ENCODE data around the gene SETX.

Gene SETX

DNA sequence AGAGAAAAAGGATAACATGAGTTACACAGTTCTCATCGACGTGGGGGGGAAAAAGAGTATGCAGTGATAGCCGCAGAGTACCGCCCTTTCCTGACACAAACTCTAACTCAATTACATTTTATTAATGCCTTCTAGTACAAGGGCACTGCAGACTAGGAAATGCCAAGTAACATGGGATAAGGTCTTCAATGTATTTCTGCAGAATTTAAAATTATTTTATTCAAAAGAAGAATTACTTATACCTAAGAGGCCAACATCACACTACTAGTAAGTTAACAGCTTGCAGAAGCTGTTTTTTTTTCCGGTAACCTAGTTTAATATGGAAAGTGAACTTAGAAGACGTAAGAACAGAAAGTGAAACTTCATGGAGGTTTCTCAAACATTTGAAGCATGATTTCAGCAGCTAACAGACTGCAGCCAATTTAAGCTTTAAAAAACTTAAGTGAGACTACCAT, 3.9 kb downstream of the SETX start:
- no peak for DNase-seq

DNA sequence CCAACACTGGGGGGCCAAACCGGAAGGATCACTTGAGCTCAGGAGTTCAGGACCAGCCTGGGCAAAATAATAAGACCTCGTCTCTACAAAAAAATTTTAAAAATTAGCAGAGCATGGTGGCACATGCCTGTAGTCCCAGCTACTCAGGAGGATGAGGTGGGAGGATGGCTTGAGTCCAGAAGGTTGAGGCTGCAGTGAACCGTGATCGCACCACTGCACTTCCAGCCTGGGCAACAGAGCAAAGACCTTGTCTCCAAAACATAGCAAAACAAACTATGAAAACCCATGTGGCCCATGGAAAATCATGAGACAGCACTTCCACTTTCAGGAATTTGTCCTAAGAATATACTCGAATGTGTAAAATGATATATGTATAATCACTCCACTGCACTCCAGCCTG, 6.1 kb downstream of the SETX start:
- DNase-seq: no peak

DNA sequence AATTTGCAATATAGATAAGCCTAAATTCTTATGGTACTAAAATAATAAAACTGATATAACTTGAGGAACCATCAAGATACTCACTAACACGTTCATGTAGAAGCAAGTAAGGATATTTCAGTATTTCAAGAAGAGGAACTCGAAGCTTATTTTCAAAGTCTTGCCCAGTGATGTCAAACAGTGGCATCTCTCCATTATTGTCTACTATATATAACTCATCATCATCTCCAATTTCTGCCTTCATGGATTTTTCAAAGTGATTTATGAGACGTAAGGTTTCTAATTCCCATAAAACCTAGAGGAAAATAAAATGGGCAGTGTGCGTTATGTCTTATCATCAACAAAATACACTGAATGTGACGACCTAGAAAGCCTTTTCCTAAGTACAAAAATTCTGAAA, 8.6 kb downstream of the SETX start:
- DNase-seq: no peak

DNA sequence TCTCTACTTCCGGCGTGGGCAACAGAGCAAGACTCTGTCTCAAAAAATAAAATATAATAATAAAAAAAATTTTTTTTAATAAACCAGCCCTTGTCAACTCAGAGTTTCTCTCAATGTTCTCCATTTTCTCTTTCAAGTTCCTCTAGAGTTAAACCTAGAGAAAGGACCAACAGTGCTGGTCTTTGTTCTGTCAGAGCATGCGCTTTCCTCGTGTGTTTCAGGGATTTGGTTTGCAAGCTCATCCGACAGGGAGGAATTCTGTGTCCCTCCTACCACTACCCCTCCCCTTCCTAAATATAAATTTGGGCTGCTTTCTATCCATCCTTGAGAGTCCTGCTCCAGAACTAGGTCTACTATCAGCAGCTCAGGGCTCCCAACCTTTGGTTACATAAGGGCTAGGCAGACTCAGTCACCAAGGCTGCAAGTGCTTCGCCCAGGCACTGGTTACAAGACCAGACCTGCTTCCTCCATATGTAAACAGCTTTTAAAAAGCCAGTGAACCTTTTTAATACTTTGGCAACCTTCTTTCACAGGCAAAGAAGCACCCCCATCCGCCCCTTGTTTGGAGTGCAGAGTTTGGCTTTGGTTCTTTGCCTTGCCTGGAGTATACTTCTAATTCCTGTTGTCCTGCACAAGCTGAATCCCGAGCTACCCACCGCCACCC, 13.5 kb downstream of the SETX start:
- DNase-seq: no peak

DNA sequence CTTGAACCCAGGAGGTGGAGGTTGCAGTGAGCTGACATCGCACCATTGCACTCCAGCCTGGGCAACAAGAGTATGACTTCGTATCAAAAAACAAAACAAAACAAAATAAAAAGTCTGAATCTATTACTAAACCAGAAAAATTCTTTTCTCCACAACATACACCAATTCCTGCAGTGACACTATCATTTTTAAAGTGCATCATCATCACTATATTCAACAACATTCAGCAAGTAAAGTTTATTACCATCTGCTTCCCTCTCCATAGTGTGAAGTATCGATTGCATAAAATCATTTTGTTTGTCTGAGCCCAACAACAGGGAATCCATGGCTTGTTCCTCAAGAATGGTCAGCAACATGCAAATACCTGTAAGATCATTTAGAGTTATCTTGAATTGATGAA, 20.4 kb downstream of the SETX start:
- DNase-seq: no peak

DNA sequence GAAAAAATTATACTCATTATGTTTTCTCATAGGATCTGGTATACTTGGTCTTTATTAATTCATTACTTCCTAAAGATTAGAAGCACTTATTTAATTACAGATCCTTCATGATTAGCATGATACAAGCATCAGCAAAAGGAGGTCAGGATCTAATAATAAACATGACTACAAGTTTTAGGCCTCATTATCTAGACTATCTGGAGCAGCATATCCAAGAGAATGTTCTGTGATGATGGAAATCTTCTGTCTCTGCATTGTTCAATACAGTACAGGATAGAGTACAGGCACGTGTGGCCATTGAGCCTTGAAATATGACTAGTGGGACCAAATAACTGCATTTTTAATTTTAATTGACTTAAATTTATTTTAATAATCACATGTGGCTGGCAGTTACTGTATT, 21.2 kb downstream of the SETX start:
- no peak for DNase-seq

DNA sequence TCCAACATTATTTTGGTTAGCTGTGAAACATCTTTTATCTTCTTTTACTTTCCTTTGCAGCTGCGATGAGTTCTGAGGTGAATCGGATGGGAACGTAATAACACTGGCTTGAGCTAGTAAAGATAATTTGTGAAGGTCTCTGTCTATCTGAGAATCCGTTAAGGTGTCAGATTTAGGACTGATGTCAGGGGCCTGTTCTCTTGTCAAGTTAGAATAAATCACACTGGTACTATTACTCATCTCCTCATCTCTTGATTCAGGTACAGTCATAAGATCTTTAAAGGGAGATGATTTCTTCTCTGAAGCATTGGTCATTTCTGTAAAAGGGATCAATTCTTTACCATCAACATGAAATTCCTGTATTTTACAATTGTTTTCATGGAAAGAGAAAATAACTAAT, 26.2 kb downstream of the SETX start:
- DNase-seq: no peak

DNA sequence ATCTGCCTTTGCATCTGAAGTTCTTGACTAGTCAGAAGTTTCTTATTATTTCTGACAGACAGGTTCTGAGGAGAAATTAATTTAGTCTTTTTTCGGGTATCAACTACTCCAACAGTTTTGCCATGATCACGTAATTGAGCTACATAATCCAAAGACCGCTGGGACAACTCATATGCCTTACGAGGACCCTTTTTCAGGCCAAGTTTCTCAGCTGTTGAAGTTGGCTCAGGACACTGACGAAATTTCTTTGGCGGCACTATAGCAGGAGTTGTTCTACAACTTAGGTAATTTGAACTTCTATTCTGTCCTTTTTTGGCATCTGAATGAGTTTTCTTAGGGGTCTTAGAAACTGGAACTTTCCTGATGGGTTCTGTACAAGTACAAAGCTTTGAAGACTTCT, 27.2 kb downstream of the SETX start:
- DNase-seq: no peak

DNA sequence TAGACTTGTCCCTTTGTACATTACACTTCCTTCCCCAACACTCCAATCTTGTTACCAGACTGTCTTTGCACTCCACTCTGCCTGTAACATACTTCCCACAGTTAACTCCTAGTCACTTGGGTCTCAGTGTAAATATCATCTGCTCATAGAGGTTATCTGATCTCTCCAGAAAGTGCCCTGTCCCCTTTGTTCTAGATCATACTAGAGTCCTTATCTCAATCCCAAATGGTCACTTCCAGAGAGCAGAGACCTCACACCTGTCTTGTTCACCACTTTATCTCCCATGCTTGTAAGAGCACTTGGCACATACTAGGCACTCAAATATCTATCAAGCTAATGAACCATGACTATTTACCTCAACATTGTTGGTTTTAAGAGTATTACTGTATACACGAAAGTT, 30.4 kb downstream of the SETX start:
- peak; percentile 45 for DNase-seq

DNA sequence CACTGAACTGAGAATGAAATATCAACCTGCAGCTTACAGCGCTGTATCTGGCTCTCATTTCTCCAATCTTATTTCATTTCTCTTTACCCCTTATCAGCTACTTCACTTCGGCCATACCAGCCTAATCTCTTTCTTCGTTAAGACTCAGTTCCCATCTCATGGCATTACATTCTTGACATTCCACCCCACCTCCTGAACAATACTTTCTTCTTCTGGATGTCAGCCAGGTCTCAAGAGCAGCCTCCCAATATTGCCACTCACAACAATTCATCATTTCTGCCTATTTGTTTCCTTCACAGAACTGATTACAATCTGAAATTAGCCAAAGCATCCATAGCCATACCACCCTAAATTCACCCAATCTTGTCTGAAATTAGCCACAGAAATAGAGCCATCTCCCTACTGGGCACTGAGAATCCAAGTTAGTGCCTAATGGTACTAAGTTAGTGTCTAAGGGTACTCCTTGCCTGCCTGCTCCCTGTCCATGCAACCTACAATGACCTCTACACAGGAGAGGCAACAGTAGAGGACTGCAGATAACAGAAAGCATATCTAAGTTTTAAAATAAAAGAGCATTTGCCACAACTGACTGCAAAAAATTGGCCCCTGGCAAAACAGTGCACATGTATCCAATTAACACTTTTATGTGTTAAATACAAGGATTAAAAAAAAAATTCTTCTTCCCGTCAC, 35.2 kb downstream of the SETX start:
- DNase-seq: no peak

DNA sequence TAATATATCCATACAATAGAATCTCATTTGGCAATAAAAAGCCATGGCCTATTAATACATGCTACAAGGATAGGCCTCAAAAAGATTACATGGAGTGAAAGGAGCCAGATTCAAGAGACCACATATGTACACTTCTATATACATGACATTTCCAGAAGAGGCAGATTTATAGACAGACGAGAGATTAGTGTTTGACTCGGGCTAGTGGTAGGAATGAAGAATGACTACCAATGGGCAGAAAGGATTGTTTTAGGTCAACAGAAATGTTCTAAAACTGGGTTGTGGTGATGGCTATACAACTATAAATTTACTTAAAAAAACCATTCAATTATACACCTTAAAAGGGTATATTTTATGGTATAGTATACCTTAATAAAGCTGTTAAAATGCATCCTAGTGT, 41.9 kb downstream of the SETX start:
- no peak for DNase-seq

DNA sequence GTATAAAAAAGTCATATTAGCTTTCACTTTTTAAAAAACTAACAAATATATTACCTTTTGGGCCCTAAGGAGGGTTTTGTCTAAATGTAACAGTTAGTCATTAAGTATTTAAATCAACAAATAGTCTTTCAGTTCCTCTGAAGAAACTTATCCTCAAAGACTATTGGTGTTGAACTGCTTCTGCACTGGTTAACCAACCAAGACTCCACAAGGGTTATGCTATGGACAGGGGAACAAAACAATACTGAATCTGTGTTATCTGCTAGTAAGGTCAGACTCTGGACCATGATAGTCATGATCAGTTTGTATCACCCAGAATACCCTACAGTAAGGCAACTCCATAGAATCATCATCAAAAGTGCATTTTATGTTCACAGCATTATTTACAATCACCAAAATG, 42.4 kb downstream of the SETX start:
- no peak for DNase-seq

DNA sequence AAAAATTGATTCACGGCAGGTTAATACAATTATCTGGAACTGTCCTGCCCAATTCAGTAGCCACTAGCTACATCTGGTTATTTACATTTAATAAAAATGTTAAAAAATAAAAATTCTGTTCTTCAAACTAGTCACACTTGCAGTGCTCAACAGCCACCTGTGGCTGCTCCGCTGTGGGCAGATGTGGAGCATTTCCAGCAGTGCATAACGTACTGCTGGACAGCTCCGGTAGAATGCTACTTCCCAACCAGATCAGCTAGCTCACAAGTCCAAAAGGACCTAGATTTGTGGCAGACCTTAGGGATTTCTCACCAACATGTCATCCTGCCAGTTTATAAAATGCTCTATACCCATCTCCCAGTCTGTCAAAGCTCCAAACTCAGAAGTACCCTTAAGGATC, 42.8 kb downstream of the SETX start:
- no peak for DNase-seq

DNA sequence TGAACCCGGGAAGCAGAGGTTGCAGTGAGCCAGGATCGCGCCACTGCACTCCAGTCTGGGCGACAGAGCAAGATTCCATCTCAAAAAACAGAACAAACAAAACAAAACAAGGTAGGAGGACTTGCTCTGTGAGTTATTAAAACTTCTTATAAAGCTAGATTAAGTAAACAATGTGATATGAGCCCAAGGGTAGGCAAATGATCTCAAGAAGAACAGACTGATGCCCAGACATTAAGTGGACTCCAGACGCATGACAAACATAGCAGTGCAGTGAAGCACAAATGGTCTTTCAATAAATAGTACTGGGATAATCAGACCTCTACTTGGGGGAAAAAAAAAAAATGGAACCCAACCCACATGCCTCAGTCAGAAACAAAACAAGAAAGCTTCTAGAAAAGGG, 45.7 kb downstream of the SETX start:
- no peak for DNase-seq

DNA sequence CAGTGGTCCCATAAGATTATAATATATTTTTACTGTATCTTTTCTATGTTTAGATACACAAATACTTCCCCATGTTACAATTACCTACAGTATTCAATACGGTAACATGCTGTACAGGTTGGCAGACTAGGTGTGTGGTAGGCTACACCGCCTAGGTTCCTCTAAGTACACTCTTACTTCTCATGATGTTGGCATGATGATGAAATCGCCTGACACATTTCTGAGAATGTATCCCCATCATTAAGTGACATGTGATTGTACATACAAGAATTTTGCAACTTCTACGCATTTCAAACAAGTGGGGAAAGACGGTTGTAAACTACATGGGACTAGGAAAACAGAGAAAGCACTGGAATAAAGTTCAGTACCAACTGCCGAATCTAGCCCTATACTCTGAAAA, 53.3 kb downstream of the SETX start:
- DNase-seq: no peak

DNA sequence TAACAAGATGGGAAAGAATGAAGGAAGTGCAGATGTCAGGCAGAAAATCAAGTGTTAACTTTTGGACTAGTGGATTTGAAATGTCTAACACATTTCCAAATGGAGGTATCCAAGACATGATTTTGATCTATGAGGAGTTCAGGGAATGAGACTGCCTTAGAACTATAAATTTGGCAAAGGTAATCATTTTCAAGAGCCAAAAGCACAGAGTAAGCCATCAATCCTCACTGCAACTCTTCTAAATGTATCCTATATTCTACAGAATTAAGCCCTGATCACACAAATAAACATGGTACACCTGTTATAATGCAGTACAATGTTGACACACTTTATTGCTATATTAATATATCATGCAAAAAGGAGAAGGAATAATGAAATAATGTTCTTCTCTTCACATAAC, 55.6 kb downstream of the SETX start:
- DNase-seq: no peak

DNA sequence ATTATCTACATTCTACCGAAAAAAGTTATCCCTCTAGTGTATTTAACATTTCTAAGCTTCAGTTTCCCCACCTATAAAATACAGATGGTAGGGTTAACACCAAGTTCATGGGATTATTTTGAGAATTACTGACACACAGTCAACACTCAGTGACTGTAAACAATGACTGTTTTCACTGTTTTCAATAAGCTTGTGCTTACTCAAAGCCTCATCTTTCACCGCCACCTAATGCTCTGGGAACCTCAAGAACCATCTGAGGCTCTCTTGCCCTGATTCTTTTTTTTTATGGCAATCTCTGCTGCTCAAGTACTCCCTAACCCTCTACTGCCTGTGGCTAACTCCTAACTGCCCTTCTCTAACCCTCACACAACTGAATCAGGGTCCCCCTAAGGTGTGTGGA, 59.6 kb downstream of the SETX start:
- DNase-seq: no peak

DNA sequence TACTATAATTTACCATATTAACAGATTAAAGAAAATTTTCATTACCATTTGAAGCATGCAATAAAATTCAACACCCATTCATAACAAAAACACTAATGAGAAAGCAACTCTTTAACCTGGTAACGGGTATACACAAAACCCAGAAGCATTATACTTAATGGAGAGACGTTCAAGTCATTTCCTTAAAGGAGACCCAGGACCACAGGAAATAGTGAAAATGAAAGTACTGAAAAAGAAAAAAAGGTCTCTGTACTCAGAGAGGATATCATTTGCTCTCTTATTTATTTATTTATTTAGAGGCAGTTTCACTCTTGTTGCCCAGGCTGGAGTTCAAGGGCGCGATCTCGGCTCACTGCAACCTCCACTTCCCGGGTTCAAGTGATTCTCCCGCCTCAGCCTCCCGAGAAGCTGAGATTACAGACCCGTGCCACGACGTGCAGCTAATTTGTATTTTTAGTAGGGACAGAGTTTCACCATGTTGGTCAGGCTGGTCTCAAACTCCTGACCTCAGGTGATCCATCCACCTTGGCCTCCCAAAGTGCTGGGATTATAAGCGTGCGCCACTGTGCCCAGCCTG, 61.6 kb downstream of the SETX start:
- no peak for DNase-seq

DNA sequence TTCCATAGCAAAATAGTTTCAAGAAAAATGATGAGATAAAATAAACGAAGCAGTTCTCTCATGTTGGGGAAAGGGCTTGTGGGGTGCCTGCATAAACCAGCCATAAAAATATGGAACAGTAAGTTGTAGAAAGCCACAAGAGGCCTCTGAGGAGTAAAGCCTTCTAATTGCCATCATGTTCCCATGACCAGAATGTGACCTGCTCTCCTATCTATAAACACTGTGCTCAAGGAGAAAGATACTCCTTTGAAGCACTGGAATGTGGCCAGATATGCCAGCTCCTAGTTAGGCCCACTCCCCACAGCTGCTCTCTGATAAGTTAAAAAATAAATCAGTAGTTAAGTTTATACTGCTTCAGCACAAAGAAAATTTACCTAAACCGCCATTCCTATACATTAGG, 65.8 kb downstream of the SETX start:
- no peak for DNase-seq

DNA sequence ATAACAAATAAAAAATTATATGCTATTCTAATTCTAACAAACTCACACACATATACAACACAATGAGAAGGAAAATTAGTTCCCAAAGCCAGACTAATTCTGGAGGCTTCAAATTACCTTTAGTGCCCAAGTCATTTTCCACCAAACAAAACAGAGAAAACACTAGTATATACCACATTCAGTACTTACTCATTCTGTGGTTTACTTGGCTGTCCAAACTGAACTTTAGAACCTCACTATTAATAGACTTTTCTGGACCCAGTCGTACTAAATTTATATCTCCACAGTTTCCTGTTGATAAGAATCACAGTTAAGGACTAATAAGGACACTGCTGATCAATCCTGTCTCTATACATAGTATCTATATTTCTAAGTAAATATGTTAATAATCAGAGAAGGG, 66.4 kb downstream of the SETX start:
- DNase-seq: no peak

DNA sequence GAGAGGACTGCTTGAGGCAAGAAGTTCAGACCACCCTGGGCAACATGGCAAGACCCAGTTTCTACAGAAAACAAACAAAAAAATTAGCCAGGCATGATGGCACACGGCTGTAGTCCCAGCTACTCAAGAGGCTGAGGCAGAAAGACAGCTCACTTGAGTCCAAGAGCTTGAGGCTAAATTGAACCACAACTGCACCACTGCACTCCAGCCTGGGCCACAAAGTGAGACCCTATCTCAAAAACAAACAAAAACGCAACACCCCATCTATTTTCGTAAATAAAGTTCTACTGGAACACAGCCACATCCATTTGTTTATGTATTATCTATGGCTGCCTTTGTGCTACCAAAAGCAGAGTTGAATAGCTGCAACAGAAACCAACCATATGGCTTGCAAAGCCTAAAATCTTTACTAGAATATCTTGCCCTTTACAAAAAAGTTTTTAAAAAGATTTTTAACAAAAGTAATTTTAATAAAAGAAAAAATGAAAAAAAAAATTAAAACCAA, 67.5 kb downstream of the SETX start:
- DNase-seq: no peak

DNA sequence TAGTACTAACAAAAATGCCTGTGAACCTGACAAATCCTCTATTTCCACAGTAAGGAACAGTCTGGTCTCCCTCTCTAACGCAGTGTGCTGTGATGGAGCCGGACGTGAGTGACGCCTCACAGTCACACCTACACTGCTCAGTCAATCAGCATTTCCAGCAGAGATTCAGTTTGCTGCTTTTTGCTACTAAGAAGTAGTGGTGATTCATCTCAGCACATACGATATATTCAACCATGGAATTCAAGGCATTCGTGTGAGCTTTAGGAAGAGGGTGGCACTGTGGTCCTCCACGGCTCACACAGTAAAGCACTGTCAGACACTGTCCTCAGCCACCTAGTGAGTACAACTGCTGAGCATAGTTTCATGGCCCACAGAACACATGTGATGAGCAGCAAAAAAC, 70.9 kb downstream of the SETX start:
- DNase-seq: no peak

DNA sequence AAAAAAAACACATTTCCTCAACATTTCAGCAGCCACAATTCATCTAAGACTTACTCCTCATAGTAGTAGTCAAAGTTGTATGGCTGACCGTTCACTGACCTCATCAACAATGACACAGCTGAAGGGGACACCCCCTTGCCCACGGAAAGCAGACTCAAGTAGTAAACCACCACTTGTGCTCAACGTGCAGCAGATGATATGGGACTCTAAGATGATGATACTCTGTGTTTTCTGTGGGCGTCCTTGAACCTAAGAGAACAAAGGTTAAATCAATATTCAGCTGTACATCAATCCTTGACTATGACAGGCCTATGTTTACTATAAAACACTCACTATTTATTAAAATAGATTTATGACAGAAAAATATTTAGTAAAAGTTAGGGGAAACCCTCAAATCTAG, 71.6 kb downstream of the SETX start:
- DNase-seq: no peak

DNA sequence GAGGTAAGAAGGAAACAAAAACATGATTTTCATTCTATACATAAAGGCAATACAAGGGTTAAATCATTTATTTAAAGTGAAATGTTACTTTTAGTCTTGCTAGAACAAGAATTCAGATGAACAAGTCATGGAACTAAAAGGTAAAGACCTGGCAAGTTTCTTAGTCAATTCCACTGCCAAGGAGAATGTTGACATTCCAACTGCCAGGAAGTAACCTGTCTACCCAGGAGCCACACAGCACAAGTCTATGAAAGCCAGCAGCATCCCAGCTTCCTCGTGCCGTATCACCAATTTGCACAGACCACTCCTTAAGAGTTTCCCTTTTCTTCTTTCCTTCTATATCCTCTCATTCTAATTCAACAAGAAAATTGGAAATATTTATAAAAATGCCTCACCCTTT, 79.9 kb downstream of the SETX start:
- no peak for DNase-seq

All from NCI-H510A (cell line).